GM12875 (cell line): ENCODE measurements around the gene IRAK1.
"Not testable (repeated sequence)": the region's sequence is repeated elsewhere in the genome, so short reads cannot be mapped to it uniquely, and the experiment has no call there.

Experiments
- H3K4me3 ChIP-seq: one replicate; pipeline ENCODE4 v1.5.1; 2011; ENCODE audit warnings: low read depth, low read length, control low read depth
- TF ChIP-seq, protein P1 (sequence below): IDR thresholded peaks from 2 replicates; pipeline ENCODE4 v1.5.1; 2011; ENCODE audit warnings: low read depth, mild to moderate bottlenecking, control low read depth, inconsistent platforms, low read length, moderate library complexity, borderline replicate concordance; ENCODE audit not compliant: insufficient read depth

Gene IRAK1

DNA sequence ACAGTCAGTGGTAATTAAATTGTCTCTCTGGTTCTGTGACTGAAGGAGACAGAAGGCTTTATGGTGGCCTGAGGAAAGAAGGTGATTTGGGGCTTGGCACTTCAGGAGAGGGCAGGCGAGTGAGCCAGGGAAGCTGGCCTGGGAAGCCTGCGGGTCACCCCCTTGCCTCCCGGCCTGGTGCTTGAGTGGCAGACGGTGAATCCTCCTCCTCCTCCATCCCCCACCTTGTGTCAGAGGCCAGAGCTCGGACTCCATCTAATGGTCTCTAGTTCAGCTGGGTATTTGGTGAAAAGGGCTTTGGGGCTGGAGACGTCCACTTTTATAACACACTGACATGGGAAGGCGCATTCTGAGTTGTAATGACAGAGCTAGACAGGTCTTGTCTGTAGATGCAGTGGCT, 38.5 kb downstream of the IRAK1 start:
- H3K4me3 ChIP-seq, result no peak overlapping the region
- TF ChIP-seq, protein P1, sequence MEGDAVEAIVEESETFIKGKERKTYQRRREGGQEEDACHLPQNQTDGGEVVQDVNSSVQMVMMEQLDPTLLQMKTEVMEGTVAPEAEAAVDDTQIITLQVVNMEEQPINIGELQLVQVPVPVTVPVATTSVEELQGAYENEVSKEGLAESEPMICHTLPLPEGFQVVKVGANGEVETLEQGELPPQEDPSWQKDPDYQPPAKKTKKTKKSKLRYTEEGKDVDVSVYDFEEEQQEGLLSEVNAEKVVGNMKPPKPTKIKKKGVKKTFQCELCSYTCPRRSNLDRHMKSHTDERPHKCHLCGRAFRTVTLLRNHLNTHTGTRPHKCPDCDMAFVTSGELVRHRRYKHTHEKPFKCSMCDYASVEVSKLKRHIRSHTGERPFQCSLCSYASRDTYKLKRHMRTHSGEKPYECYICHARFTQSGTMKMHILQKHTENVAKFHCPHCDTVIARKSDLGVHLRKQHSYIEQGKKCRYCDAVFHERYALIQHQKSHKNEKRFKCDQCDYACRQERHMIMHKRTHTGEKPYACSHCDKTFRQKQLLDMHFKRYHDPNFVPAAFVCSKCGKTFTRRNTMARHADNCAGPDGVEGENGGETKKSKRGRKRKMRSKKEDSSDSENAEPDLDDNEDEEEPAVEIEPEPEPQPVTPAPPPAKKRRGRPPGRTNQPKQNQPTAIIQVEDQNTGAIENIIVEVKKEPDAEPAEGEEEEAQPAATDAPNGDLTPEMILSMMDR, result no peak

DNA sequence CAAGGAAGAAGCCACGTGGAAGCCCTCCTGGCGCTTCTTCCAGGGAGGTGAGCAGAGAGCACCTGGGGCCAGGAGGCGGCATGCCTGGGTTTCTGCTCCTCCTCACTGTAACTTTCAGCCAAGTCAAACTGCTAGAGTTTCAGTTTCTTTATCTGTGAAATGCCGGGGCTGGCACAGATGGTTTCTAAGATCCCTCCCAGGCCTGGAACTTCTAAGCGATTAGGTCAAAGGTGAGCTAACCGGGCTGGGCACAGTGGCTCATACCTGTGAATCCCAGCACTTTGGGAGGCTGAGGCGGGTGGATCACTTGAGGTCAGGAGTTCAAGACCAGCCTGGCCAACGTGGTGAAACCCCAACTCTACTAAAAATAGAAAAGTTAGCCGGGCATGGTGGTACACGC, 39.3 kb downstream of the IRAK1 start:
- H3K4me3 ChIP-seq, result not testable (repeated sequence)

DNA sequence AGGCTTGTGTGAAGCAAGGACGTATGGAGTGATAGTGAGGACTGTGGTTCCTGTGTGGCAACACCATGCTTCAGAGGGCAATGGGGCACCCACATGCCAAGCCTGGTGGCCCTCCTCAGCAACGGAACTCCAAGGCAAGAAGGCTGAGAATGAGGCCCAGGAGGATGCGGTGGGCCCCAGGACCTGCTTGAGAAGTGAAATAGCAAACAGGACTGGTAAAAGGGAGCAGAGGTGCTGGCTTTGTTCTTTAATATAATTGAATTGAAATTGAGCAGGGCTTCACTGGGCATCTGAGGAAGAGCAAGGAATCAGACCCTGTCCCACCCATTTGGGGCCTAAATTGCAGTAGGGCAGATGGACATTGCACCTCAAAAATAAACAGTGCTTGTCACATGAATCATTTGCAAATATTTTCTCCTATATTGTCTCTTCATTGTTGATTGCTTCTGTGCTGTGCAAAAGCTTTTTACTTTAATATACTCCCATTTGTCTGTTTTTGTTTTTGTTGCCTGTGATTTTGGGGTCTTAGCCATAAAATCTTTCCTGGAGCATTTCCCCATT, 44.9 kb downstream of the IRAK1 start:
- TF ChIP-seq, protein P1, result no peak
- H3K4me3 ChIP-seq, result no peak overlapping the region

DNA sequence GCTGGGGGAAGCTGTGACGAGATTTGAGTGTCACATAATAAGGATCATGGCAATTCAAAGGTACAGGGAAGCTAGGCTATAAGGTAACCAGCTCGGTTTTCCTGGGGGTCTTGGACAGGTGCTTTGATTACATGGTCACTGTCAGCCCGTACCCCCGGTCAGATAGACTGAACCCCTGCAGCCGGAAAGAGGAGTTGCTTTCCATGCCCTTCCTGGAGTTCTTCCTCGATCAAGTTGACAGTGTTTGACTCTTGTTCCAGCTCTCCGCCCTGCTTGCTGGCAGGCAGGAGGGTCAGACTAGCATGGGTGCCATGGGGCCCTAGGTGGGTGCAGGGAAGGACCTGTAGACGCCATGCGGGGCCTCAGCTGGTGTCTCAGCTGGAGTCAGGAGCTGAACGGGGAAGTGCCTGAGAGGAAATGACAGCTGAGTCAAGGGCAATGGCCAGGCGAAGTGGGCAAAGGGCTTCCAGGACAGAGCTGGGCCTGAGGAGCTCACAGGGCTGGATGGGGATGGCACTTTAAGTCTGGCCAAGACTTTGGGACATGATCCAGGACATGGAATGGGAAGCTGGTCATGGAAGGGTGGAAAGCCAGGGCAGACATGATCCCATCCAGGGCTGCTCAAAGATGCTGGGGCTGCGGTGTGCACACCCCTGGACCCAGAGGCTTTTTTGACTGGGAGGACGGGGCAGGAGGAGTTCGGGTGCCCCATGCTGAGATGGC, 45.5 kb downstream of the IRAK1 start:
- no peak overlapping the region for H3K4me3 ChIP-seq
- TF ChIP-seq, protein P1, result no peak

DNA sequence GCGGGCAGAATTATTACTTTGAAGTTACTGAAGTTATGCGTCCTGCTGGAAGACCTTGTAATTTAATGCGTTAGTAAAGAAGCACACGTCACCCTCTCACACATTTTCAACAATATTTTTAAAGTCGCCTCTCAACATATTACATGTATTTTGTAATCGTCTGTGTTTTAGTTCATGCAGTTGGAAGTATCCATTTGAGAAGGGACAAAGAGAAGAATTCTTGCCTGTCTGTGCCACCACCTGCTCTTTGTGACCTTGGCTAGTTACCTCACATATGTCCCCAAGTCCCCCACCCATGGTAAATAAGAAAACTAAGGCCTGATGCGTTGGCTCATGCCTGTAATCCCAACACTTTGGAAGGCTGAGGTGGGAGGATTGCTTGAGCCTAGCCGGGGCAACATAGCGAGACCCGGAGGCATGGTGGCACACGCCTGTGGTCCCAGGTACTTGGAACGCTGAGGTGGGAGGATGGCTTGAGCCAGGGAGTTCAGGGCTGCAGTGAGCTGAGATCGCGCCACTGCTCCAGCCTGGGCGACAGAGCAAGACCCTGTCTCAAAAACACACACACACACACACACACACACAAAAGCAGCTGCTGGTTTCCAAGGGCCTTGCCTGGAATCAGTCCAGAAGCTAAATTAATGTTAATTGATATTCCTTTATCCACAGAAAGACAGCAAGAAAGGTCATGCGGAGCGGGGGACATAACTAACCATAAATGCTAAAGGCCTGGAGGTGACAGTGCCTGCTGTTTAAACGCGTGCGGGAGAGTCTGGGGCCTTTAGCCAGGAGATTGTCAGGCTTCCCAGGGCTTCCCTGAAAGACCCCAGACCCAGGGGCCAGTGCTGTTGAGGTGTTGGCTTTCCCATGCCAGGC, 46.3 kb downstream of the IRAK1 start:
- TF ChIP-seq, protein P1, result no peak
- peak overlapping the region; percentile 100 for H3K4me3 ChIP-seq

DNA sequence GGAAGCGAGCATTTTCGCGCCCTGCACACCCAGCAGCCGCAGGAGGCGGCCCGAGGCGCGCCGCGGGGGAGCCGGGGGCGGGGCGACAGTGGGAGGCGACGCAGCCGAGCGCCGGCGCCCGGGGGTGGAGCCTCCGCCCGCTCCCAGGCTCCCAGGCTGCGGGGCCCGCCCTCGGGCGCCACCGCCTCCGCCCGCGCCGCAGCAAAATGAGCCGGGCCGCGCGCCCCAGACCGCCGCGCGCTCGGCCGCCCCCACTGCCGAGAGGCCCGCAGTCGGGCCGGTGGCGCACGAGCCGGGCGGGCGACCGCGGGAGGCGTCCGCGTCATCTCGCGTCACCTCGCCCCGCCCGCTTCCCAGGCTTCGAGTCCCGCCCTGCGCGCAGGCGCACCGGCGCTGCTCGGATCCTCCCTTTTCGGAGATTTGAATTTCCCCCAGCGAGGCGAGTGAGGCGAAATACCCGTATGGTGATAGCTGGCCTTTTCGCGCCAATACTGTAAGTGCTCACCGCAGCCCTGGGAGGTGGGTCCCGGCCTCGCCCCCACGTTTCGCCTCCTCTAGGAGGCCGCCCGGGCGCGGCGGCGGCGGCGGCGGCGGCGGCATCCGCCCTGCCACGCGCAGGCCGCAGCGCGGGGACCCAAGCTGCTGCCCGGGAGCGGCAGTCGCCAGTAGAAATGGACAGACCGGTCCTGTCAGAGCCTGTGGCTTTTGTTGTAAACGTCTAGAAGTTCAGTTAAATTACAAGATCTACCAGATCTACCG, 47.2 kb downstream of the IRAK1 start, which contains the start of gene TMEM187:
Gene TMEM187, plus strand, starts transcription at position 387 of the 759 bp plus-strand sequence. CDS start 9,309 bp downstream, outside the sequence.
- H3K4me3 ChIP-seq, result peak within 1 kb of the TSS; percentile 100
- TF ChIP-seq, protein P1, result no peak
